Naive thymus-derived CD4-positive, alpha-beta T cell (primary cell): Measurements from ENCODE around the gene MTX1. TPM values are rescaled to one million over a fixed set of nuclear protein-coding genes. Genes with fewer than 3 reads are reported as not detected.
"Not testable (repeated sequence)": the region's sequence is repeated elsewhere in the genome, so short reads cannot be mapped to it uniquely, and the experiment has no call there.

Source experiments
- ATAC-seq: fragments of 150-1000 bp; cut with Tn5 transposase; 2 replicates; pipeline ENCODE4 v1.10.0; 2021; ENCODE audit warnings: mild to moderate bottlenecking, moderate library complexity
- CTCF ChIA-PET: fragments of 350-600 bp; sonication (Branson Sonifier 250); formaldehyde crosslinking; loops from one replicate; lab custom pipeline; 2021; ENCODE audit warnings: antibody characterized with exemption; lab: Charles Lee
- POLR2A ChIA-PET: fragments of 350-600 bp; sonication (Branson Sonifier 250); formaldehyde crosslinking; loops from one replicate; lab custom pipeline; 2021; ENCODE audit warnings: antibody characterized with exemption, inconsistent platforms; lab: Charles Lee
- DNase-seq, 9 donors: peaks; one replicate each; pipeline versions ENCODE4 v3.0.0 to v3.0.0-alpha.2; 2020 to 2022; ENCODE audit warnings: mixed read lengths in 1 of 9
- H3K27ac ChIP-seq: one replicate; pipeline ENCODE4 v1.7.0; 2013; ENCODE audit warnings: mild to moderate bottlenecking, low read depth, low read length, moderate library complexity
- H3K27me3 ChIP-seq, 2 donors: one replicate each; pipeline ENCODE4 v1.7.0; 2013; ENCODE audit warnings: low read length in 2 of 2, mild to moderate bottlenecking in 2 of 2, moderate library complexity in 2 of 2; ENCODE audit not compliant: control insufficient read depth in 2 of 2, insufficient read depth in 2 of 2
- H3K36me3 ChIP-seq, 3 experiments: 1 replicate in 2 of 3; 2 replicates in 1 of 3; pipeline ENCODE4 v1.7.0; 2013; ENCODE audit warnings: low read length in 3 of 3, mild to moderate bottlenecking in 3 of 3, moderate library complexity in 1 of 3; ENCODE audit not compliant: insufficient read depth in 3 of 3, control insufficient read depth in 2 of 3
- H3K4me1 ChIP-seq, 2 donors: one replicate each; pipeline ENCODE4 v1.7.0; 2013; ENCODE audit warnings: low read length in 2 of 2, mild to moderate bottlenecking in 2 of 2, moderate library complexity in 1 of 2; ENCODE audit not compliant: control insufficient read depth in 2 of 2, insufficient read depth in 2 of 2
- H3K4me3 ChIP-seq: 2 replicates; pipeline ENCODE4 v1.7.0; 2013; ENCODE audit warnings: mild to moderate bottlenecking, low read length
- H3K9me3 ChIP-seq, 3 experiments: 1 replicate in 2 of 3; 2 replicates in 1 of 3; pipeline ENCODE4 v1.7.0; 2013; ENCODE audit warnings: low read length in 3 of 3; ENCODE audit not compliant: control insufficient read depth in 2 of 3
- H3K27ac Mint-ChIP-seq, 9 donors: one replicate each; pipeline ENCODE4 v1.8.0; 2020 to 2022; ENCODE audit warnings: mixed read lengths in 9 of 9, mild to moderate bottlenecking in 8 of 9, moderate library complexity in 5 of 9, inconsistent platforms in 2 of 9
- H3K27me3 Mint-ChIP-seq, 5 donors: one replicate each; pipeline ENCODE4 v1.8.0; 2021 to 2022; ENCODE audit warnings: mixed read lengths in 5 of 5, mild to moderate bottlenecking in 1 of 5
- H3K36me3 Mint-ChIP-seq, 5 donors: one replicate each; pipeline ENCODE4 v1.8.0; 2020 to 2022; ENCODE audit warnings: mixed read lengths in 5 of 5, mild to moderate bottlenecking in 3 of 5, inconsistent platforms in 1 of 5
- H3K4me1 Mint-ChIP-seq, 7 donors: one replicate each; pipeline ENCODE4 v1.8.0; 2020 to 2022; ENCODE audit warnings: mixed read lengths in 7 of 7, mild to moderate bottlenecking in 3 of 7, inconsistent platforms in 1 of 7
- H3K4me3 Mint-ChIP-seq, 10 donors: one replicate each; pipeline ENCODE4 v1.8.0; 2020 to 2022; ENCODE audit warnings: mild to moderate bottlenecking in 10 of 10, mixed read lengths in 10 of 10, moderate library complexity in 6 of 10, inconsistent platforms in 2 of 10
- H3K9me3 Mint-ChIP-seq, 11 donors: one replicate each; pipeline ENCODE4 v1.8.0; 2020 to 2022; ENCODE audit warnings: mixed read lengths in 11 of 11, mild to moderate bottlenecking in 4 of 11, inconsistent platforms in 1 of 11, moderate library complexity in 1 of 11
- intact Hi-C, 2 donors: fragments of 100-400 bp; cut with micrococcal nuclease; formaldehyde crosslinking; loops; one replicate each; pipeline ENCODE4 v1.15.1; 2023
- polyA plus RNA-seq, 2 donors: library from polyadenylated mRNA; unstranded; fragments of 300-500 nt; fragmentation: Illumina TruSeq; gene quantifications; one replicate each; pipeline ENCODE4 v1.2.3, GENCODE V29; 2021
- total RNA-seq, 6 experiments: library from RNA in 5 of 6; stranded (reverse) in 5 of 6; gene quantifications; 1 replicate in 5 of 6; 2 replicates in 1 of 6; pipeline ENCODE4 v1.2.3 and lab custom pipeline; 2021 to 2026

MTX1 gene
- total and polyA plus RNA-seq, 7 experiments from 2014 or later = 19.5 to 49.9 (median 28.9) TPM

- CTCF ChIA-PET = interaction anchor here (1.0 kb wide), 1 partner anchor 41 kb away, joined by 3 read pairs; no protein-coding TSS in a partner anchor
- POLR2A ChIA-PET = interaction anchor here (0.6 to 0.8 kb wide), 2 partner anchors 38 to 57 kb away, joined by 3 read pairs; no protein-coding TSS in a partner anchor
- Histone ChIP-seq H3K36me3 (no peaks in the 10 kb centered on the region), H3K27ac (no peak overlapping the region), H3K9me3 (no peaks in the 10 kb centered on the region), H3K4me1 (no peaks in the 10 kb centered on the region), H3K4me3 (no peak overlapping the region), H3K27me3 (no peaks in the 10 kb centered on the region)
- Mint-ChIP-seq H3K4me3 (no peak overlapping the region), H3K27me3 (no peaks in the 10 kb centered on the region), H3K4me1 (peaks cover 0 to 13% (median 7%) of the 10 kb centered on the region in 7 donors), H3K27ac (peak overlapping the region in 1 of 9 donors; percentile 43), H3K9me3 (peaks cover 0 to 3% (median 0%) of the 10 kb centered on the region in 11 donors), H3K36me3 (peaks cover 0 to 10% (median 0%) of the 10 kb centered on the region in 5 donors)
- DNase-seq = no peak
- intact Hi-C loops = no loop called here
- no peak for ATAC-seq
These were observed 22.8 kb upstream of the MTX1 start for GRCh38 chr1:155185783-155186066.

GRCh38 chr1:155186067-155186793 lies 22.3 kb upstream of the MTX1 start:
- H3K36me3 ChIP-seq = no peaks in the 10 kb centered on the region
- DNase-seq (no peak), ATAC-seq (no peak)
- ChIA-PET CTCF (no interaction called here), POLR2A (interaction anchor here (0.6 to 0.8 kb wide), 2 partner anchors 38 to 57 kb away, joined by 3 read pairs; no protein-coding TSS in a partner anchor)
- no peak overlapping the region for H3K27ac ChIP-seq
- H3K27ac Mint-ChIP-seq = no peak overlapping the region
- H3K27me3 Mint-ChIP-seq = no peaks in the 10 kb centered on the region
- H3K9me3 ChIP-seq = no peaks in the 10 kb centered on the region
- H3K9me3 Mint-ChIP-seq = peaks cover 0 to 3% (median 0%) of the 10 kb centered on the region in 11 donors
- no peaks in the 10 kb centered on the region for H3K4me1 ChIP-seq
- H3K36me3 Mint-ChIP-seq = peaks cover 0 to 8% (median 0%) of the 10 kb centered on the region in 5 donors
- no peaks in the 10 kb centered on the region for H3K27me3 ChIP-seq
- intact Hi-C loops = no loop called here
- peaks cover 0 to 13% (median 7%) of the 10 kb centered on the region in 7 donors for H3K4me1 Mint-ChIP-seq
- H3K4me3 Mint-ChIP-seq = no peak overlapping the region
- H3K4me3 ChIP-seq = no peak overlapping the region

GRCh38 chr1:155186794-155187455 lies 21.6 kb upstream of the MTX1 start:
- ChIA-PET POLR2A (no interaction called here), CTCF (no interaction called here)
- Mint-ChIP-seq H3K27me3 (no peaks in the 10 kb centered on the region), H3K36me3 (peaks cover 0 to 9% (median 0%) of the 10 kb centered on the region in 5 donors), H3K27ac (peak overlapping the region in 4 of 9 donors; percentile 21 to 92 (median 61)), H3K4me3 (no peak overlapping the region), H3K4me1 (peaks cover 0 to 13% (median 8%) of the 10 kb centered on the region in 7 donors), H3K9me3 (peaks cover 0 to 3% (median 0%) of the 10 kb centered on the region in 11 donors)
- Histone ChIP-seq H3K4me3 (no peak overlapping the region), H3K27me3 (no peaks in the 10 kb centered on the region), H3K27ac (no peak overlapping the region), H3K9me3 (no peaks in the 10 kb centered on the region), H3K4me1 (no peaks in the 10 kb centered on the region), H3K36me3 (no peaks in the 10 kb centered on the region)
- intact Hi-C loops = no loop called here
- no peak for DNase-seq
- ATAC-seq = no peak

- H3K4me3 ChIP-seq = no peak overlapping the region
- Mint-ChIP-seq H3K27me3 (no peaks in the 10 kb centered on the region), H3K27ac (peak overlapping the region in 3 of 9 donors; percentile 55 to 84 (median 67)), H3K36me3 (peaks cover 0 to 10% (median 0%) of the 10 kb centered on the region in 5 donors), H3K4me3 (no peak overlapping the region), H3K4me1 (peaks cover 0 to 18% (median 13%) of the 10 kb centered on the region in 7 donors), H3K9me3 (peaks cover 0 to 3% (median 0%) of the 10 kb centered on the region in 11 donors)
- ATAC-seq = no peak
- peaks cover 0 to 5% of the 10 kb centered on the region in 2 donors for H3K4me1 ChIP-seq
- ChIA-PET CTCF (no interaction called here), POLR2A (no interaction called here)
- H3K9me3 ChIP-seq = no peaks in the 10 kb centered on the region
- no peaks in the 10 kb centered on the region for H3K36me3 ChIP-seq
- no peaks in the 10 kb centered on the region for H3K27me3 ChIP-seq
- no peak overlapping the region for H3K27ac ChIP-seq
- DNase-seq = no peak
- intact Hi-C loops = no loop called here
These were observed 21.0 kb upstream of the MTX1 start for GRCh38 chr1:155187456-155187891.

GRCh38 chr1:155188268-155188667 lies 20.2 kb upstream of the MTX1 start:
- intact Hi-C loops = no loop called here

GRCh38 chr1:155189926-155190325 lies 18.6 kb upstream of the MTX1 start:
- peaks cover 11 to 25% of the 10 kb centered on the region in 2 donors for H3K4me1 ChIP-seq
- POLR2A ChIA-PET, H3K27ac ChIP-seq, H3K4me3 Mint-ChIP-seq, H3K27ac Mint-ChIP-seq, H3K36me3 Mint-ChIP-seq, CTCF ChIA-PET, H3K9me3 Mint-ChIP-seq, DNase-seq, ATAC-seq, H3K36me3 ChIP-seq, H3K4me3 ChIP-seq, H3K27me3 ChIP-seq, H3K27me3 Mint-ChIP-seq, H3K9me3 ChIP-seq: not testable (repeated sequence)
- H3K4me1 Mint-ChIP-seq = peaks cover 8 to 38% (median 30%) of the 10 kb centered on the region in 7 donors
- intact Hi-C loops = loop anchor here (5.0 kb wide), 2 partner anchors 132 to 183 kb away; partner anchors contain the start of gene RUSC1 (in 1 of the 2)

More at GRCh38 chr1:155188268-155188667, 20.2 kb upstream of the MTX1 start:
- no peak for ATAC-seq
- ChIA-PET CTCF (no interaction called here), POLR2A (no interaction called here)
- H3K27ac ChIP-seq = no peak overlapping the region
- Mint-ChIP-seq H3K27me3 (no peaks in the 10 kb centered on the region), H3K9me3 (peaks cover 0 to 3% (median 0%) of the 10 kb centered on the region in 11 donors), H3K27ac (peak overlapping the region; percentile 56 to 87 (median 75)), H3K4me1 (peaks cover under 1 to 24% (median 19%) of the 10 kb centered on the region in 7 donors), H3K4me3 (peak overlapping the region in 5 of 10 donors; percentile 28 to 54 (median 48)), H3K36me3 (peaks cover 0 to 10% (median 0%) of the 10 kb centered on the region in 5 donors)
- H3K27me3 ChIP-seq = no peaks in the 10 kb centered on the region
- no peak for DNase-seq
- H3K36me3 ChIP-seq = no peaks in the 10 kb centered on the region
- no peaks in the 10 kb centered on the region for H3K9me3 ChIP-seq
- H3K4me3 ChIP-seq = no peak overlapping the region
- H3K4me1 ChIP-seq = peaks cover 0 to 12% of the 10 kb centered on the region in 2 donors
